Activated CD4-positive, alpha-beta T cell treated with anti-CD3 and anti-CD28 coated beads for 36 hours (primary cell): ENCODE results near the gene CFP. TPM values are rescaled to one million over a fixed set of nuclear protein-coding genes. Genes with fewer than 3 reads are reported as not detected.
A peak's percentile ranks its signal among the peaks of the same experiment; 100 is the strongest.

Experiments used
- ATAC-seq: fragments of 200-7000 bp; cut with Tn5 transposase; one replicate; pipeline ENCODE4 v1.10.0; 2021; ENCODE audit warnings: mild to moderate bottlenecking, moderate library complexity
- CTCF ChIA-PET: fragments of 350-600 bp; sonication (Branson Sonifier 250); formaldehyde crosslinking; loops from one replicate; lab custom pipeline; 2021; ENCODE audit warnings: antibody characterized with exemption; lab: Charles Lee
- POLR2A ChIA-PET: fragments of 350-600 bp; sonication (Branson Sonifier 250); formaldehyde crosslinking; loops from one replicate; lab custom pipeline; 2021; ENCODE audit warnings: antibody characterized with exemption, inconsistent platforms; lab: Charles Lee
- DNase-seq: peaks from one replicate; pipeline ENCODE4 v3.0.0-alpha.2; 2020
- H3K27ac Mint-ChIP-seq: one replicate; pipeline ENCODE4 v1.8.0; 2021; ENCODE audit warnings: mixed read lengths
- H3K27me3 Mint-ChIP-seq: one replicate; pipeline ENCODE4 v1.8.0; 2021; ENCODE audit warnings: mixed read lengths
- H3K36me3 Mint-ChIP-seq: one replicate; pipeline ENCODE4 v1.8.0; 2021; ENCODE audit warnings: low read depth, mixed read lengths
- H3K4me1 Mint-ChIP-seq: one replicate; pipeline ENCODE4 v1.8.0; 2021; ENCODE audit warnings: mixed read lengths
- H3K4me3 Mint-ChIP-seq: one replicate; pipeline ENCODE4 v1.8.0; 2021; ENCODE audit warnings: mild to moderate bottlenecking, moderate library complexity, mixed read lengths
- H3K9me3 Mint-ChIP-seq: one replicate; pipeline ENCODE4 v1.8.0; 2021; ENCODE audit warnings: low read depth, mixed read lengths
- intact Hi-C, 2 experiments: fragments of 100-400 bp; cut with DNase I in 1 of 2; cut with micrococcal nuclease in 1 of 2; formaldehyde crosslinking; loops; one replicate each; pipeline versions ENCODE4 v1.14.2 to v1.15.1; 2022 to 2024; cut with DNase I, micrococcal nuclease
- total RNA-seq, 2 experiments: library from RNA; stranded (reverse); gene quantifications; one replicate each; pipeline ENCODE4 v1.2.3, GENCODE V29; 2021

The CFP gene
- total RNA-seq, 2 experiments from 2014 or later, result 2.4 to 4.7 TPM

DNA sequence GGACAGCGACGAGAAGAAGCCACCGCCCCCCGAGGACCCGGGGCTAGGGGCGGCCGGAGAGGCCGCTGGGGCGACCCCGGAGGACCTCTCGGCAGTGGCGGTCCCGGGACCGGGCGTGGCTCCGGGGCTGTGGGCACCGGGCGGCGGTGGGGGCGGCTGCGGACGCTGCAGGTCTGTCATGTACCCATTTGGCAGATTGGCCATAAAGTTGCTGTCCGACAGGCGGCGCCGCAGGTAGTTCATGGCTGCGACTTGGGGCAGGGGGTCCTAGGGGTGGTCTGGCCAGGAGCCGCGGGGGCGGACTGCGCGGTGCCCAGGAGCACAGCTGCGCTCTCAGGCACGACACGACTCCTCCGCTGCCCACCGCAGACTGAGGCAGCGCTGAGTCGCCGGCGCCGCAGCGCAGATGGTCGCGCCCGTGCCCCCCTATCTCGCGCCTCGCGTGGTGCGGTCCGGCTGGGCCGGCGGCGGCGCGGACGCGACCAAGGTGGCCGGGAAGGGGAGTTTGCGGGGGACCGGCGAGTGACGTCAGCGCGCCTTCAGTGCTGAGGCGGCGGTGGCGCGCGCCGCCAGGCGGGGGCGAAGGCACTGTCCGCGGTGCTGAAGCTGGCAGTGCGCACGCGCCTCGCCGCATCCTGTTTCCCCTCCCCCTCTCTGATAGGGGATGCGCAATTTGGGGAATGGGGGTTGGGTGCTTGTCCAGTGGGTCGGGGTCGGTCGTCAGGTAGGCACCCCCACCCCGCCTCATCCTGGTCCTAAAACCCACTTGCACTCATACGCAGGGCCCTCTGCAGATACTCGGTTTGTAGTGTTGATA is 10.0 kb downstream of the CFP start, which contains the start of gene SYN1:
Gene SYN1 (minus strand): TSS at position 372 of the 817 bp plus-strand sequence. CDS start 129 bp downstream, at position 243.
- intact Hi-C loops, result loop anchor here (1.0 to 5.0 kb wide), 3 partner anchors 37 to 58 kb away; partner anchors contain the start of genes ARAF (in 1 of the 2) and TIMP1 (in 1 of the 2)
- ChIA-PET CTCF (no interaction called here), POLR2A (no interaction called here)
- Mint-ChIP-seq H3K36me3 (no peaks in the 10 kb centered on the region), H3K27me3 (no peaks in the 10 kb centered on the region), H3K4me1 (peaks cover 13% of the 10 kb centered on the region), H3K9me3 (no peaks in the 10 kb centered on the region), H3K27ac (no peak within 1 kb of the TSS), H3K4me3 (peak within 1 kb of the TSS; percentile 45)
- DNase-seq (peak; percentile 89), ATAC-seq (peak; percentile 78)

- CTCF ChIA-PET, result no interaction called here
- no peak for ATAC-seq
- Mint-ChIP-seq H3K4me3 (peak overlapping the region; percentile 45), H3K4me1 (peaks cover 12% of the 10 kb centered on the region), H3K27me3 (no peaks in the 10 kb centered on the region), H3K36me3 (no peaks in the 10 kb centered on the region), H3K9me3 (no peaks in the 10 kb centered on the region), H3K27ac (no peak overlapping the region)
- POLR2A ChIA-PET, result no interaction called here
- intact Hi-C loops, result loop anchor here in 1 of 2 experiments (1.0 kb wide), 1 partner anchor 43 kb away; no protein-coding TSS in a partner anchor
- no peak for DNase-seq
Measured at GRCh38 chrX:47618923-47619485, 10.7 kb downstream of the CFP start.

- Mint-ChIP-seq H3K36me3 (no peaks in the 10 kb centered on the region), H3K27me3 (no peaks in the 10 kb centered on the region), H3K4me3 (no peak overlapping the region), H3K27ac (no peak overlapping the region), H3K9me3 (no peaks in the 10 kb centered on the region), H3K4me1 (no peaks in the 10 kb centered on the region)
- ATAC-seq (no peak), DNase-seq (no peak)
- ChIA-PET CTCF (no interaction called here), POLR2A (no interaction called here)
- intact Hi-C loops, result no loop called here
Measured at GRCh38 chrX:47614618-47615017, 15.1 kb downstream of the CFP start.

DNA sequence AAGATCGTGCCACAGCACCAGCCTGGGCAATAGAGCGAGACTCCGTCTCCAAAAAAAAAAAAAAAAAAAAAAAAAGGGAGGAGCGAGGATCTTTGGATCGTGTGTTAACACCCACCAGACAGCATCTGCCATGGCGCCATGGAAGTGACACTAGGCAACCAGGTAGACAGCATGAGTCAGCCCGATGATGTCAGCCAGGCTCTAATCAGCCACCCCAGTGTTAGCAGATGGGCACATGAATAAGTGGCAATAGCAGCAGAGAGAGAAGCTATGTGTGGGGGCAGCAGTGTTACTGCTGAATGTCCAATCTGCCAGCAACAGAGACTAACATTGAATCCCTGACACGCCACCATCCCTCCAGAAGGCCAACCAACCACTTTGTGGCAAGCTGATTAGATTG is 16.6 kb downstream of the CFP start:
- Mint-ChIP-seq H3K27me3 (no peaks in the 10 kb centered on the region), H3K4me3 (no peak overlapping the region), H3K27ac (no peak overlapping the region), H3K36me3 (no peaks in the 10 kb centered on the region), H3K4me1 (peaks cover 3% of the 10 kb centered on the region), H3K9me3 (no peaks in the 10 kb centered on the region)
- DNase-seq, result no peak
- no peak for ATAC-seq
- intact Hi-C loops, result no loop called here
- CTCF ChIA-PET, result no interaction called here
- POLR2A ChIA-PET, result no interaction called here

GRCh38 chrX:47612418-47612817 is 17.3 kb downstream of the CFP start:
- ATAC-seq (no peak), DNase-seq (no peak)
- no peak overlapping the region for H3K27ac Mint-ChIP-seq
- H3K9me3 Mint-ChIP-seq, result no peaks in the 10 kb centered on the region
- H3K4me1 Mint-ChIP-seq, result peaks cover 5% of the 10 kb centered on the region
- H3K4me3 Mint-ChIP-seq, result no peak overlapping the region
- ChIA-PET POLR2A (no interaction called here), CTCF (no interaction called here)
- intact Hi-C loops, result no loop called here
- no peaks in the 10 kb centered on the region for H3K27me3 Mint-ChIP-seq
- no peaks in the 10 kb centered on the region for H3K36me3 Mint-ChIP-seq

- CTCF ChIA-PET, result no interaction called here
Measured at GRCh38 chrX:47611926-47612325, 17.8 kb downstream of the CFP start.

DNA sequence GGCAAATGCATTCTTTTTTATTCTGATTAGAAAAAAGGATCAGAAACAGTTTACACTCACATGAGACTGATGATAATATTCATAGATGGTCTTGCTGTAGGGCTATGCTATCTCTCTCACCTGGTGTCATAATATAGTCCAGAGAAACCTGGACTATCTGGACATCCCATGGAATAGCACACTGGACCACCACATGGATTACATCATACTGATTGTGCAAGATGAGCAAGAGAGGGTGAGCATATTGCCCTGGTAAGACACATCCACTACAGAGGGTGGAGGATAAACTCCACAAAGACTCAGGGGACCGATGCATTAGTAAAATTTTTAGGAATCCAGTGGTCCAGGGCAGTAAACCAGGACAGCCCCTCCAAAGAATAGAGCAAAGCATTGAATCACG is 18.2 kb downstream of the CFP start:
- intact Hi-C loops, result no loop called here
- Mint-ChIP-seq H3K27ac (no peak overlapping the region), H3K4me1 (peaks cover 5% of the 10 kb centered on the region), H3K36me3 (no peaks in the 10 kb centered on the region), H3K9me3 (no peaks in the 10 kb centered on the region), H3K27me3 (no peaks in the 10 kb centered on the region), H3K4me3 (no peak overlapping the region)
- no peak for DNase-seq
- no peak for ATAC-seq
- ChIA-PET CTCF (no interaction called here), POLR2A (no interaction called here)

More at GRCh38 chrX:47611926-47612325, 17.8 kb downstream of the CFP start:
- H3K27me3 Mint-ChIP-seq, result no peaks in the 10 kb centered on the region
- ATAC-seq (no peak), DNase-seq (no peak)
- no peak overlapping the region for H3K4me3 Mint-ChIP-seq
- H3K36me3 Mint-ChIP-seq, result no peaks in the 10 kb centered on the region
- no peak overlapping the region for H3K27ac Mint-ChIP-seq
- peaks cover 5% of the 10 kb centered on the region for H3K4me1 Mint-ChIP-seq
- no peaks in the 10 kb centered on the region for H3K9me3 Mint-ChIP-seq
- POLR2A ChIA-PET, result no interaction called here
- intact Hi-C loops, result no loop called here

- ChIA-PET POLR2A (no interaction called here), CTCF (interaction anchor here (0.7 kb wide), 1 partner anchor 12 kb away, joined by 3 read pairs; no protein-coding TSS in a partner anchor)
- DNase-seq, result no peak
- Mint-ChIP-seq H3K27me3 (no peaks in the 10 kb centered on the region), H3K4me3 (no peak overlapping the region), H3K36me3 (no peaks in the 10 kb centered on the region), H3K4me1 (peaks cover 5% of the 10 kb centered on the region), H3K27ac (no peak overlapping the region), H3K9me3 (no peaks in the 10 kb centered on the region)
- ATAC-seq, result no peak
- intact Hi-C loops, result no loop called here
Measured at GRCh38 chrX:47610511-47610910, 19.2 kb downstream of the CFP start.

DNA sequence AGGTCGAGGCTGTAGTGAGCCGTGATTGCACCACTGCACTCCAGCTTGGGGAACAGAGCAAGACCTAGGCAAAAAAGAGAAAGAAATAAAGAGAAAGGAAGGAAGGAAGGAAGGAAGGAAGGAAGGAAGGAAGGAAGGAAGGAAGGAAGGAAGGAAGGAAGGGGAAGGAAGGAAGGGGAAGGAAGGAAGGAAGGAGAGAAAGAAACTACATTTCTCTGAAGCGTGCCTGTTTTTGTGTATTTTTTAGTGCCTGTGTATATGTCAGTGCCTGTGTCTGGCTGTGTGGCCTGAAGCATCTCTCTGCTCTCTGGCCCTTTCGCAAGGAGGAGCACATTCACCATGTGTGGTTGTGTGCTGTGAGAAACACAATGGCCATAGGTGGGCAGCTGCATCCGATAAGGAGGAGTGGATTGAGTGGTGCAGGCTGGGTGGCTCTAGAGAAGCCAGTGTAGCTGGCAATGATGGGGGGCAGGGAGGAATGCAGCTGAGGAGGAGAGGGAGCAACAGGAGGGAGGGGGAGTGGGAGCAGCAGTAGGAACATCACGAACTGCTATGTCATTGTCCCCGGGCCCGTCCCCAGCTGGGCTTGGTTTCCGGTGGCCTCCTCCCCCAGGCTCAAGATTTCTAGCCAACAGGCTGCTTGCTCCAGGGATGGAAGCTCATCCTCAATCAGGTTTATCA is 21.5 kb downstream of the CFP start:
- CTCF ChIA-PET, result no interaction called here

DNA sequence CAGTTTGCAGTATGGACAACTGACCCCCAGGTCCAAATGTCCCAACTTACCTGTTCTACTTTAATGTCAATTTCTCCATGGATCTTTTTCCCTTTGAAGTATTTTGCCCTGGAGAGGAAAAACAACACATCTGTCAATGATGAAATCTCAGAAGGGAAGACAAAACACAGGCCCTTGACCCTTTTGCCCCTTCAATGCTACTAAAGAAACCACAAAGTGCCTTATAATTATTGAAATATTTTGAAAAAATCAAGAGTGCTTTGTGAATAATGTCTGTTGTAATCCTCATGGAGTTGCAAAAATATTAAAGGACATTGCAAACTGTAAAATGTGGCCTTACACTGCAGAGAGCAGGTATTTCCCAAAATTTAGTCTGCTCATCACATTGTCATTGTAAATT is 22.6 kb downstream of the CFP start:
- Mint-ChIP-seq H3K27me3 (no peaks in the 10 kb centered on the region), H3K9me3 (no peaks in the 10 kb centered on the region), H3K36me3 (no peaks in the 10 kb centered on the region), H3K4me3 (no peak overlapping the region), H3K27ac (no peak overlapping the region), H3K4me1 (peaks cover 5% of the 10 kb centered on the region)
- ATAC-seq (no peak), DNase-seq (no peak)
- intact Hi-C loops, result no loop called here
- POLR2A ChIA-PET, result no interaction called here
- CTCF ChIA-PET, result no interaction called here

More for the DNA sequence above, 21.5 kb downstream of the CFP start:
- ATAC-seq (no peak), DNase-seq (no peak)
- Mint-ChIP-seq H3K36me3 (no peaks in the 10 kb centered on the region), H3K27me3 (no peaks in the 10 kb centered on the region), H3K4me3 (no peak overlapping the region), H3K9me3 (no peaks in the 10 kb centered on the region), H3K27ac (no peak overlapping the region), H3K4me1 (peaks cover 5% of the 10 kb centered on the region)
- POLR2A ChIA-PET, result no interaction called here
- intact Hi-C loops, result no loop called here

DNA sequence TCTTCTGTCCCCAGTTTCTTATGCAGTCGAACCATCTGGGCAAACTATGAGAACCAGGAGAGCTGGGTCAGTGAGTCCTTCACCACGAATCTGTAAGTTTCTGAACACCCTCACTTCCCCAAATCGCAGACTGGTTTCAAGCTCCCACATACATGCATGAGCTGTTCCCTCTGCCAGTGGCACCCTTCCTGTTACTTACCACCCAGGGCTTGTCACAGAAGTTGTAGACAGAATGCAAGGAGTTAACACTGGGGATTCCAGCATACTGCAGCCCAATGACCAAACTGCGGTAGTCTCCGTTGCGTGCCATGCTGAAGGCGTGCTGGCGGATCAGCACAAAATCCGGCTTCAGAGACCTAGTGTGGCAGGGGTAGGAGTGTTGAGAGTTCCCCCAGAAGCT is 24.7 kb downstream of the CFP start:
- Mint-ChIP-seq H3K27me3 (no peaks in the 10 kb centered on the region), H3K27ac (no peak overlapping the region), H3K4me3 (no peak overlapping the region), H3K4me1 (peaks cover 5% of the 10 kb centered on the region), H3K36me3 (no peaks in the 10 kb centered on the region), H3K9me3 (no peaks in the 10 kb centered on the region)
- no peak for ATAC-seq
- POLR2A ChIA-PET, result no interaction called here
- DNase-seq, result no peak
- intact Hi-C loops, result no loop called here
- CTCF ChIA-PET, result no interaction called here
